Activated CD8-positive, alpha-beta memory T cell treated with anti-CD3 and anti-CD28 coated beads for 4 hours (primary cell): ENCODE measurements around the gene REV1.

Source experiments
- DNase-seq, 2 donors: peaks; one replicate each; pipeline ENCODE4 v3.0.0-alpha.2; 2020; ENCODE audit warnings: low read depth in 2 of 2

REV1 gene

GRCh38 chr2:99354070-99354469 is 135.7 kb downstream of the REV1 start:
- no peak for DNase-seq
